Transverse colon (tissue), 4 donors: ENCODE measurements around the gene C19orf85. TPM values are rescaled to one million over a fixed set of nuclear protein-coding genes. Genes with fewer than 3 reads are reported as not detected.

Experiments
- DNase-seq: peaks from one replicate; pipeline ENCODE4 v3.0.0-alpha.2; 2019
- H3K27ac ChIP-seq, 4 donors: fragments of 200-600 bp; sonication (generic); 2 replicates each; pipeline ENCODE4 v1.5.1; 2016 to 2018; ENCODE audit warnings: inconsistent platforms in 4 of 4
- H3K27me3 ChIP-seq: fragments of 200-600 bp; sonication (generic); 2 replicates; pipeline ENCODE4 v1.5.1; 2017; ENCODE audit warnings: inconsistent platforms
- H3K36me3 ChIP-seq, 4 donors: fragments of 200-600 bp; sonication (generic); 2 replicates each; pipeline ENCODE4 v1.5.1; 2017 to 2019; ENCODE audit warnings: inconsistent platforms in 4 of 4
- H3K4me1 ChIP-seq, 4 donors: fragments of 200-600 bp; sonication (generic); 2 replicates each; pipeline ENCODE4 v1.5.1; 2017 to 2020; ENCODE audit warnings: inconsistent platforms in 4 of 4
- H3K4me3 ChIP-seq, 4 donors: fragments of 200-600 bp; sonication (generic); 1 replicate in 1 of 4; 2 replicates in 3 of 4; pipeline versions ENCODE4 v1.5.1 to v1.6.1; 2017 to 2019; ENCODE audit warnings: inconsistent platforms in 4 of 4
- H3K9me3 ChIP-seq, 2 donors: fragments of 200-600 bp; sonication (generic); 2 replicates each; pipeline ENCODE4 v1.5.1; 2017 to 2019; ENCODE audit warnings: inconsistent platforms in 2 of 2
- EP300 ChIP-seq: sonication (generic); formaldehyde crosslinking; IDR thresholded peaks from one replicate; pipeline ENCODE4 v1.6.1; 2017; ENCODE audit warnings: antibody characterized with exemption, low read depth
- POLR2A ChIP-seq: fragments of 450-650 bp; IDR thresholded peaks from one replicate; pipeline ENCODE4 v1.6.1; 2016; ENCODE audit warnings: antibody characterized with exemption, mild to moderate bottlenecking, moderate library complexity
- POLR2AphosphoS5 ChIP-seq, 3 donors: sonication (generic); formaldehyde crosslinking; IDR thresholded peaks; one replicate each; pipeline ENCODE4 v1.6.1; 2016; ENCODE audit warnings: antibody characterized with exemption in 3 of 3
- WGBS, 2 donors: methylation state at CpG; one replicate each; pipeline ENCODE4 v1.1.5; 2018; ENCODE audit warnings: low coverage in 1 of 2; 5-methylcytosine and 5-hydroxymethylcytosine counted together
- in situ Hi-C, 4 donors: fragments of 200-750 bp; cut with MboI; loops; one replicate each; pipeline versions ENCODE4 v1.15.0 to v1.15.1; 2017; ENCODE audit warnings: low sequenced_read_pairs in 3 of 4, low pct_ligation_motif_present in 1 of 4, low pct_unique_long_range_greater_than_20kb in 1 of 4
- intact Hi-C: fragments of 100-400 bp; cut with DNase I; formaldehyde crosslinking; loops from one replicate; pipeline ENCODE4 v1.15.1; 2023; ENCODE audit warnings: low total_unique reads
- total RNA-seq, 4 donors: library from RNA; depleted of rRNA; stranded (reverse); fragments of >200 nt; gene quantifications; one replicate each; pipeline ENCODE4 v1.1.0, GENCODE V29; 2016
- TF ChIP-seq, protein P1 (sequence below), 5 experiments: fragments of 200-600 bp in 3 of 5; fragments of 450-650 bp in 2 of 5; sonication (generic) in 3 of 5; IDR thresholded peaks; 1 replicate in 2 of 5; 2 replicates in 3 of 5; pipeline ENCODE4 v1.5.1; 2016 to 2017; ENCODE audit warnings: antibody characterized with exemption in 5 of 5, inconsistent platforms in 3 of 5, mild to moderate bottlenecking in 2 of 5, moderate library complexity in 1 of 5

C19orf85 gene
- not detected for total RNA-seq

DNA sequence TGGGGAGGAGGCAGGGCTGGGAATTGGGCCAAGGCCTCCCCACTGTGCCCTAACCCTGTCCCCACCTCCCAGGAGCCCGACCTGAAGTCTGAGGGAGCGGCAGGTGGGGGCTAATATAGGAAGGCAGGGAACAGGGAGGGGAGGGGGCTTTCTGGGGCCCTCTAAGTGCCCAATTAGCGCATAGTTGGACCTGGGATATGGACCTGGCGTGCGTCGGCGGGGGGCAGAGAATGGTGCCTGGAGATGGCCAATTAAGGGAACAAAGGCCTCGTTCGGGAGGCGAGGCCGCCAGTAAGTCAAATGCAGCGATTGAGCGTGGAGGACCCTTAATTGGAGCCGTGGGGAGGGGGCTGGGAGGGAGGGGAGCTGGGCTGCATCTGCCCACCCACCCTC, at the start of gene C19orf85:
Gene C19orf85, minus strand, starts transcription at position 90 of the 393 bp plus-strand sequence. CDS start 197 bp downstream, outside the sequence.
- 71% methylated on average over 14 of the region's 14 CpGs; no CpG with 5 or more reads in 1 of the 2 donors for WGBS, 2 donors
- DNase-seq: no peak
- in situ Hi-C loops (no loop called here), intact Hi-C loops (no loop called here)
- H3K9me3 ChIP-seq: no peaks in the 10 kb centered on the region
- no peaks in the 10 kb centered on the region for H3K36me3 ChIP-seq
- H3K27ac ChIP-seq: no peak within 1 kb of the TSS
- H3K4me3 ChIP-seq: no peak within 1 kb of the TSS
- H3K27me3 ChIP-seq: no peaks in the 10 kb centered on the region
- peaks cover 9 to 28% (median 22%) of the 10 kb centered on the region in 4 donors for H3K4me1 ChIP-seq
- TF ChIP-seq EP300 (no peak), POLR2A (no peak), POLR2AphosphoS5 (IDR thresholded peaks at IDR 0.05) (no peak)
- TF ChIP-seq, protein P1, sequence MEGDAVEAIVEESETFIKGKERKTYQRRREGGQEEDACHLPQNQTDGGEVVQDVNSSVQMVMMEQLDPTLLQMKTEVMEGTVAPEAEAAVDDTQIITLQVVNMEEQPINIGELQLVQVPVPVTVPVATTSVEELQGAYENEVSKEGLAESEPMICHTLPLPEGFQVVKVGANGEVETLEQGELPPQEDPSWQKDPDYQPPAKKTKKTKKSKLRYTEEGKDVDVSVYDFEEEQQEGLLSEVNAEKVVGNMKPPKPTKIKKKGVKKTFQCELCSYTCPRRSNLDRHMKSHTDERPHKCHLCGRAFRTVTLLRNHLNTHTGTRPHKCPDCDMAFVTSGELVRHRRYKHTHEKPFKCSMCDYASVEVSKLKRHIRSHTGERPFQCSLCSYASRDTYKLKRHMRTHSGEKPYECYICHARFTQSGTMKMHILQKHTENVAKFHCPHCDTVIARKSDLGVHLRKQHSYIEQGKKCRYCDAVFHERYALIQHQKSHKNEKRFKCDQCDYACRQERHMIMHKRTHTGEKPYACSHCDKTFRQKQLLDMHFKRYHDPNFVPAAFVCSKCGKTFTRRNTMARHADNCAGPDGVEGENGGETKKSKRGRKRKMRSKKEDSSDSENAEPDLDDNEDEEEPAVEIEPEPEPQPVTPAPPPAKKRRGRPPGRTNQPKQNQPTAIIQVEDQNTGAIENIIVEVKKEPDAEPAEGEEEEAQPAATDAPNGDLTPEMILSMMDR (IDR thresholded peaks at IDR 0.05): no peak

DNA sequence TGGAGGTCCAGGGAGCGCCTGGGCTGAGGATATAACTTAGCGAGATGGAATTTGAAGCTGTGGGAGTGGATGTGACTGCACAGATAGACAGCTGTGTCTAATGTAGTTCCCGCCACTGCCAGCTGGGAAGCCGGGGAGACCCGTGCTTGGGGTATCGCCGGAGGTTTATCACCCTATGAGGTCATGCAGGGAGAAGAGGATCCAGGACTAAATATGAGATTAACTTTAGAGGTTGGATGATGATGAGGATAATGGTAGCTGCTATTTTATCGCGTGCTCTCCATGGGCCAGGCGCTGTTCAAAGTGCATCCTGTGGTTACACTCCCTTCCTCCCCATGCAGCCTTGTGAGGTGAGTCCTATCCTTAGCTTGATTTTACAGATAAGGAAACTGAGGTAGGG, 43.6 kb upstream of the C19orf85 start:
- H3K36me3 ChIP-seq: no peaks in the 10 kb centered on the region
- H3K27ac ChIP-seq: no peak overlapping the region
- 67 to 90% methylated on average over 4 to 10 of the region's 10 CpGs for WGBS, 2 donors
- no peak for TF ChIP-seq POLR2A
- TF ChIP-seq, protein P1 (IDR thresholded peaks at IDR 0.05): no peak
- TF ChIP-seq EP300: no peak
- TF ChIP-seq POLR2AphosphoS5 (IDR thresholded peaks at IDR 0.05): no peak
- intact Hi-C loops (loop anchor here (10.0 kb wide), 1 partner anchor 363 kb away; the partner anchor contains the start of gene TNNT1), in situ Hi-C loops (loop anchor here in 2 of 4 donors (10.0 kb wide), 1 partner anchor 363 kb away; the partner anchor contains the start of gene TNNT1 (in 2 of the 2))
- H3K4me1 ChIP-seq: peaks cover 0 to 10% (median 5%) of the 10 kb centered on the region in 4 donors
- peaks cover under 1% of the 10 kb centered on the region for H3K27me3 ChIP-seq
- no peak overlapping the region for H3K4me3 ChIP-seq
- no peak for DNase-seq
- no peaks in the 10 kb centered on the region for H3K9me3 ChIP-seq

DNA sequence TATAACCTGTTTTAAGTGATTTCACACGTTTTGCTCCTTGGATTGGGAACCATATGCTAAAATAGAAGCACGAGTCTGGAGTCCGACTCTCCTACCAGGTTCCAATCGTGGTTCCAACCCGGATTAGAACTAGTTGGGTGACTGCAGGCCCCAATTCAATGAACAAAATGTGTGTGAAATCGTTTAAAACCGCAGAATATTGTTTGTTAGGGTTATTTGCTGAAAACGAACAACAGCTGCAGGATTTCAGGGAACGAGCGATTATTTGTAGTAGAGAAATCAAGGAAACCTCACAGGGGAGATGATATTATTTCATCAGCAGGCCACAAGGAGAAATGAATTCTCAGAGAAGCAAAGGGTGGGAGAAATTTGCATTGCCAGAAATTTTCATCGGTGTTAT, 40.4 kb upstream of the C19orf85 start:
- 82 to 89% methylated on average over 11 of the region's 11 CpGs for WGBS, 2 donors
- no peaks in the 10 kb centered on the region for H3K36me3 ChIP-seq
- no peak for DNase-seq
- TF ChIP-seq EP300 (no peak), POLR2AphosphoS5 (IDR thresholded peaks at IDR 0.05) (no peak), POLR2A (no peak)
- TF ChIP-seq, protein P1 (IDR thresholded peaks at IDR 0.05): no peak
- intact Hi-C loops (loop anchor here (2.0 to 10.0 kb wide), 2 partner anchors 38 to 360 kb away; partner anchors contain the start of gene TNNT1), in situ Hi-C loops (loop anchor here in 2 of 4 donors (10.0 kb wide), 1 partner anchor 360 kb away; the partner anchor contains the start of gene TNNT1 (in 2 of the 2))
- H3K27ac ChIP-seq: no peak overlapping the region
- H3K27me3 ChIP-seq: no peaks in the 10 kb centered on the region
- peaks cover 0 to 10% (median 5%) of the 10 kb centered on the region in 4 donors for H3K4me1 ChIP-seq
- no peaks in the 10 kb centered on the region for H3K9me3 ChIP-seq
- no peak overlapping the region for H3K4me3 ChIP-seq

DNA sequence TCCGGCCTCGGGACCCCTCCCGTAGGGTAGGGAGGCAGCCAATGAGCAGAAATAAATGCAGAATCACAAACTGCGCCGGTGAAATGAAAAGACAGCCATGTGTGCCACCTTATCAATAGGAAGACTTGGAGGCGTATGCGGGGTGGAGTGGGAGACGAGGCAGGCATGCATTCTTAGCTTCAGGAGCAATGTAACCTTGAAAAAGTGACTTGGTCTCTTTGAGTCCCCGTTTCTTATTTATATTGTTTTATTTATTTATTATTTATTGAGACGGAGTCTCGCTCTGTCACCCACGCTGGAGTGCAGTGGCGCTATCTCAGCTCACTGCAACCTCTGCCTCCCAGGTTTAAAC, 39.7 kb upstream of the C19orf85 start:
- 11 to 27% methylated on average over 9 to 13 of the region's 13 CpGs for WGBS, 2 donors
- Histone ChIP-seq H3K27ac (peak overlapping the region in 3 of 4 donors; percentile 74 to 82 (median 77)), H3K4me1 (peaks cover 0 to 10% (median 5%) of the 10 kb centered on the region in 4 donors), H3K36me3 (no peaks in the 10 kb centered on the region), H3K27me3 (no peaks in the 10 kb centered on the region), H3K4me3 (peak overlapping the region in 2 of 4 donors; percentile 34 to 51), H3K9me3 (no peaks in the 10 kb centered on the region)
- DNase-seq: no peak
- in situ Hi-C loops (loop anchor here in 2 of 4 donors (10.0 kb wide), 1 partner anchor 359 kb away; the partner anchor contains the start of gene TNNT1 (in 2 of the 2)), intact Hi-C loops (loop anchor here (2.0 to 10.0 kb wide), 2 partner anchors 37 to 359 kb away; partner anchors contain the start of gene TNNT1)
- no peak for TF ChIP-seq POLR2AphosphoS5 (IDR thresholded peaks at IDR 0.05)
- TF ChIP-seq POLR2A: no peak
- no peak for TF ChIP-seq EP300
- TF ChIP-seq, protein P1 (IDR thresholded peaks at IDR 0.05): no peak
